ENCODE results near the gene ZMYND12. TPM values are rescaled to one million over a fixed set of nuclear protein-coding genes. Genes with fewer than 3 reads are reported as not detected.
A peak's percentile ranks its signal among the peaks of the same experiment; 100 is the strongest.

Gene ZMYND12
- total RNA-seq, 1 donor from 2014 or later, result not detected

GRCh38 chr1:42392967-42393848, 62.6 kb downstream of the ZMYND12 start:
- no peak for DNase-seq (ENCODE audit: low read depth)

GRCh38 chr1:42392255-42392654, 63.6 kb downstream of the ZMYND12 start:
- DNase-seq (ENCODE audit: low read depth), result no peak

GRCh38 chr1:42386051-42386450, 69.8 kb downstream of the ZMYND12 start:
- DNase-seq (ENCODE audit: low read depth), result no peak

GRCh38 chr1:42385283-42385682, 70.5 kb downstream of the ZMYND12 start:
- peak; percentile 12 for DNase-seq (ENCODE audit: low read depth)

- DNase-seq (ENCODE audit: low read depth), result no peak
These were observed 74.5 kb downstream of the ZMYND12 start for GRCh38 chr1:42381280-42381673.

- DNase-seq (ENCODE audit: low read depth), result no peak
These were observed 75.1 kb downstream of the ZMYND12 start, which contains the start of gene RIMKLA for GRCh38 chr1:42380586-42381279. TSS of gene RIMKLA (plus strand) at chr1:42380792. CDS start at chr1:42380935, 143 bp downstream.

Other genes with a start within 250 kb of the ZMYND12 start
- gene FOXJ3, start 120.8 kb downstream of the ZMYND12 start, total RNA-seq, result 45.1 and 47.4 TPM in 2 replicates
- gene RIMKLA, start 75.2 kb downstream of the ZMYND12 start, total RNA-seq, result not detected in 2 replicates
- gene PPCS, start 521 bp upstream of the ZMYND12 start, total RNA-seq, result 44.6 and 56.3 TPM in 2 replicates
- gene CCDC30, start 7.3 kb upstream of the ZMYND12 start, total RNA-seq, result 0.11 and 0.78 TPM in 2 replicates
- 24.3 and 42.2 TPM in 2 replicates for gene PPIH, start 202.4 kb upstream of the ZMYND12 start, total RNA-seq
- 958 and 1,013 TPM in 2 replicates for gene YBX1, start 226.4 kb upstream of the ZMYND12 start, total RNA-seq